GM21576 (cell line): ENCODE results near the gene MTF1.
A peak's percentile ranks its signal among the peaks of the same experiment; 100 is the strongest.

Source experiments
- ATAC-seq: cut with Tn5 transposase; IDR thresholded peaks from one replicate; pipeline ENCODE4 v1.9.1; 2021; ENCODE audit warnings: mild to moderate bottlenecking, moderate library complexity; ENCODE audit not compliant: unreplicated experiment

The MTF1 gene

GRCh38 chr1:37836788-37837187, 22.6 kb downstream of the MTF1 start:
- ATAC-seq = no peak

GRCh38 chr1:37831809-37832208, 27.6 kb downstream of the MTF1 start:
- no peak for ATAC-seq

- no peak for ATAC-seq
Observed at GRCh38 chr1:37831109-37831508, 28.3 kb downstream of the MTF1 start.

- no peak for ATAC-seq
Observed at GRCh38 chr1:37828410-37829074, 30.9 kb downstream of the MTF1 start.

GRCh38 chr1:37825506-37825905, 33.9 kb downstream of the MTF1 start:
- ATAC-seq = no peak

GRCh38 chr1:37824001-37824400, 35.4 kb downstream of the MTF1 start:
- no peak for ATAC-seq

GRCh38 chr1:37822906-37823815, 36.2 kb downstream of the MTF1 start:
- ATAC-seq = no peak

- ATAC-seq = no peak
Observed at GRCh38 chr1:37821481-37821880, 37.9 kb downstream of the MTF1 start.

GRCh38 chr1:37817481-37817880, 41.9 kb downstream of the MTF1 start:
- no peak for ATAC-seq

- no peak for ATAC-seq
Observed at GRCh38 chr1:37814252-37814651, 45.1 kb downstream of the MTF1 start.

GRCh38 chr1:37813529-37814145, 45.8 kb downstream of the MTF1 start:
- ATAC-seq = no peak

- ATAC-seq = no peak
Observed at GRCh38 chr1:37811027-37811655, 48.3 kb downstream of the MTF1 start.

GRCh38 chr1:37809942-37810341, 49.5 kb downstream of the MTF1 start:
- no peak for ATAC-seq

GRCh38 chr1:37808369-37809319, 50.7 kb downstream of the MTF1 start:
- ATAC-seq = peak; percentile 30

GRCh38 chr1:37807555-37808368, 51.6 kb downstream of the MTF1 start, which contains the start of the genes C1orf122 and YRDC:
C1orf122 (plus strand) TSS chr1:37807790; CDS start chr1:37808405, 615 bp downstream.
YRDC (minus strand) TSS chr1:37808208; CDS start chr1:37808180, 28 bp downstream.
- peak; percentile 86 for ATAC-seq

GRCh38 chr1:37807220-37807554, 52.2 kb downstream of the MTF1 start:
- no peak for ATAC-seq

GRCh38 chr1:37802439-37802838, 57.0 kb downstream of the MTF1 start:
- no peak for ATAC-seq

GRCh38 chr1:37797750-37798345, 61.5 kb downstream of the MTF1 start:
- no peak for ATAC-seq
